Suppressor macrophage treated with lipopolysaccharide for 4 hours (primary cell): ENCODE results near the gene PCBP2.

Source experiments
- DNase-seq: peaks from one replicate; pipeline ENCODE4 v3.0.0-alpha.2; 2020

Gene PCBP2

GRCh38 chr12:53510181-53510812 lies 58.4 kb downstream of the PCBP2 start:
- DNase-seq, result no peak

- no peak for DNase-seq
Measured at GRCh38 chr12:53513712-53514410, 62.0 kb downstream of the PCBP2 start.

GRCh38 chr12:53514628-53515290 lies 62.9 kb downstream of the PCBP2 start:
- no peak for DNase-seq

GRCh38 chr12:53515291-53515680 lies 63.4 kb downstream of the PCBP2 start:
- DNase-seq, result no peak

GRCh38 chr12:53516758-53517455 lies 65.0 kb downstream of the PCBP2 start:
- no peak for DNase-seq

GRCh38 chr12:53518381-53518780 lies 66.5 kb downstream of the PCBP2 start:
- no peak for DNase-seq

- DNase-seq, result no peak
Measured at GRCh38 chr12:53523131-53523530, 71.2 kb downstream of the PCBP2 start.

- no peak for DNase-seq
Measured at GRCh38 chr12:53524476-53524875, 72.6 kb downstream of the PCBP2 start.

- no peak for DNase-seq
Measured at GRCh38 chr12:53530061-53530460, 78.2 kb downstream of the PCBP2 start.
